Astrocyte of the spinal cord (primary cell): ENCODE measurements around the gene CLSTN3.

ENCODE experiments used
- DNase-seq: peaks from one replicate; pipeline ENCODE4 v3.0.0; 2011; ENCODE audit warnings: low read depth, low spot score
- H3K4me3 ChIP-seq: 2 replicates; pipeline ENCODE4 v1.5.1; 2011; ENCODE audit warnings: low read depth, mild to moderate bottlenecking, low read length, moderate library complexity
- in situ Hi-C: cut with HindIII; loops from 2 replicates; pipeline ENCODE4 v1.10.0; 2017; ENCODE audit warnings: low sequenced_read_pairs
- TF ChIP-seq, protein P1 (sequence below): IDR thresholded peaks from 2 replicates; pipeline ENCODE4 v1.5.1; 2012; ENCODE audit warnings: low read depth, mild to moderate bottlenecking, low read length, inconsistent platforms

CLSTN3 gene

DNA sequence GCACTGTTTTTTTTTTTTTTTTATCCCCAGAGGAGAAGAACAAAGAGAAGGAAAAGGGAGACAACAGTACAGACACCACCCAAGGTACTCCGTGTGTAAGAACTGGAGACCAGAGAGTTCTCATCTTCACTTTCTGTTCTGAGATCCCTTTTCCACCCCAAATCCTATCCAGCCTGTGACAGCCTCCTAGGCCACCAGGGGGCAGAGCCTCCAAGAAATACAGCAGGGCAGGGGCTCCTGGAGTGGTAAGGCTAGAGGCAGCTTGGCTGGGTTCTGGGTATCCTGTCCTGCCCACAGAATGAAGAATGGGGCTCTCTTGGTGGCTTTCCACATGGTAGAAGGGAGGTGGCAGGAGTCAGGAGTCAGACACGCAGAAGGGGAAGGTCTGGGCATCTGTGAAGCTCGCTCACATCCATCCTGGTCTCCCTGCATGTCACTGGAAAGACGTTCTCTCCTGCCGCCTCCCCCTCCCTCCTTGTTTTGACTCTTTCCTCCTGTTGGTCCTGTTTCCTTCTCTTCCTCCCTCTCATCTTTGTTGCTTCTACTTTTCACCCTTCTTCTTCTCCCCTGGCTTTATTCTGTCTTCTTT is 12.0 kb downstream of the CLSTN3 start:
- no peak overlapping the region for H3K4me3 ChIP-seq
- DNase-seq, result no peak
- in situ Hi-C loops, result no loop called here
- TF ChIP-seq, protein P1, sequence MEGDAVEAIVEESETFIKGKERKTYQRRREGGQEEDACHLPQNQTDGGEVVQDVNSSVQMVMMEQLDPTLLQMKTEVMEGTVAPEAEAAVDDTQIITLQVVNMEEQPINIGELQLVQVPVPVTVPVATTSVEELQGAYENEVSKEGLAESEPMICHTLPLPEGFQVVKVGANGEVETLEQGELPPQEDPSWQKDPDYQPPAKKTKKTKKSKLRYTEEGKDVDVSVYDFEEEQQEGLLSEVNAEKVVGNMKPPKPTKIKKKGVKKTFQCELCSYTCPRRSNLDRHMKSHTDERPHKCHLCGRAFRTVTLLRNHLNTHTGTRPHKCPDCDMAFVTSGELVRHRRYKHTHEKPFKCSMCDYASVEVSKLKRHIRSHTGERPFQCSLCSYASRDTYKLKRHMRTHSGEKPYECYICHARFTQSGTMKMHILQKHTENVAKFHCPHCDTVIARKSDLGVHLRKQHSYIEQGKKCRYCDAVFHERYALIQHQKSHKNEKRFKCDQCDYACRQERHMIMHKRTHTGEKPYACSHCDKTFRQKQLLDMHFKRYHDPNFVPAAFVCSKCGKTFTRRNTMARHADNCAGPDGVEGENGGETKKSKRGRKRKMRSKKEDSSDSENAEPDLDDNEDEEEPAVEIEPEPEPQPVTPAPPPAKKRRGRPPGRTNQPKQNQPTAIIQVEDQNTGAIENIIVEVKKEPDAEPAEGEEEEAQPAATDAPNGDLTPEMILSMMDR, result no peak

DNA sequence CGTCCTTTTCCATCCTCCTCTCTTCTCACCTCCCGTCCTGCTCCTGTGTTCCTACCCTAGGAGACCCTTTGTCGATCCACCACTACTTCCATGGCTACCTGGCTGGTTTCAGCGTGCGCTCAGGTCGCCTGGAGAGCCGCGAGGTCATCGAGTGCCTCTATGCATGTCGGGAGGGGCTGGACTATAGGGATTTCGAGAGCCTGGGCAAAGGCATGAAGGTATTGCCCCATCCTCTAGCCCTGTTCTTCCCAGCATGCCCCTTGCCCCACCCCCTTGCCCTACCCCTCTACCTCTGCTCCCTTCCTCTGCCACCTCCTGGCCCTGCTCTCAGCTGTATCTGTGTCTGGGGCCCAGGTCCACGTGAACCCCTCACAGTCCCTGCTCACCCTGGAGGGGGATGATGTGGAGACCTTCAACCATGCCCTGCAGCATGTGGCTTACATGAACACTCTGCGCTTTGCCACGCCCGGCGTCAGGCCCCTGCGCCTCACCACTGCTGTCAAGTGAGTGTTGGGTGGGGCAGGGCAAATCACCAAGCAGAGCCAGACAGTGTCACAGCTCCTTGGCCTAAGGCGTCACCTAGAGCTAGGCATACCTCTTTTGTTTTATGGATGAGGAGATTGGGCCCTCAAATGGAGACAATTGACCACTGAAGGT is 12.8 kb downstream of the CLSTN3 start:
- no peak overlapping the region for H3K4me3 ChIP-seq
- no peak for DNase-seq
- TF ChIP-seq, protein P1, result no peak
- in situ Hi-C loops, result no loop called here

DNA sequence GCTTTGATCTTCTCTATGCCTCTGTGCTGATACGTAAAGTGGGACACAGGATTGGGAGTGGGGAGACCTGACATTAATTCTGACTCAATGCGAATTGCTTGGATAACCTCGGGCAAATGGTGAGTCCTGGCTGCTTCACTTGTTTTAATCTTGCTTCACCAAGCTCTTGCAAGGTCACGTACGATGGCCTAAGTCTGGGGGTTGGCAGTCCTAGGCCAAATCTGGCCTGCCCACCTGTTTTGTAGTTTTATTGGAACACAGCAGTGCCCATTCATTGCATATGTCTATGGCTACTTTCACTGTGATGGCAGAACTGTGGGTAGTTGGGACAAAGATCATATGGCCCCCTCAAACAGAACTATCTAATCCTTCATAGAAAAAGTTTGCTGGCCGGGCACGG is 13.4 kb downstream of the CLSTN3 start:
- DNase-seq, result no peak
- TF ChIP-seq, protein P1, result no peak
- in situ Hi-C loops, result no loop called here
- no peak overlapping the region for H3K4me3 ChIP-seq

DNA sequence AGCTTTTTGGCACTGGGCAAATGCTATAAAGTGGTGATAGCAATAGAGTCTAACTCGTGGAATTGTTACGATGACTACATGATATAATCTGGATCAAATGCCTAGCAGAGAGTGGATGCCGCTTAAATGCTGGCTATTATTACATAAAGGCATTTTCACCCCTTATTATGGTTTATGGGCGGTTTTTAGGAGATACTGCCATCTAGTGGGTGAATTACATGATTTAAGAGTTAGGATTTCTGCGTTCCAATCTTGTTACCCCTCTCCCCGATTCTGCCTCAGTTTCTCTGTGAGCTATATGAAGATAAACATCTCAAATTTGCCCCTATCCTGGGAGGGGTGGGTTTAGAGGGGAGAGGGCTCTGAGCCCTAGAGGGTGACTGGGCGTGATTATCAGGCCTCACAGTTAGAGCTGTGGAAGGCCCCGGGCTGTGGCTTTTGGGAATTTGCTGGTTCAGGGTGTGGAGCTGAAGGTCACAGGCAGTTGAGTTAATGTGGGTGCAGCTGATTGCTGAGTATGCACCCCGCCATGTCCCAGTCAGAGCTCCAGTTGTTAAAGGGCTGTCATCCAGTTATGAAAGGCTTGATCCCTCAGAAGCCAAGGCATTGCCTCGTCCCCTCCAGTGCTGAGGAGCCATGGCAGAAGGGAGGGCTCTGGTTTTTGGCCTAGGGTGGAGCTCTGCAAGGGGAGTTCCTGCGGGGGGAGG is 14.4 kb downstream of the CLSTN3 start:
- TF ChIP-seq, protein P1, result peak; percentile 52
- no peak overlapping the region for H3K4me3 ChIP-seq
- in situ Hi-C loops, result no loop called here
- DNase-seq, result peak; percentile 29

DNA sequence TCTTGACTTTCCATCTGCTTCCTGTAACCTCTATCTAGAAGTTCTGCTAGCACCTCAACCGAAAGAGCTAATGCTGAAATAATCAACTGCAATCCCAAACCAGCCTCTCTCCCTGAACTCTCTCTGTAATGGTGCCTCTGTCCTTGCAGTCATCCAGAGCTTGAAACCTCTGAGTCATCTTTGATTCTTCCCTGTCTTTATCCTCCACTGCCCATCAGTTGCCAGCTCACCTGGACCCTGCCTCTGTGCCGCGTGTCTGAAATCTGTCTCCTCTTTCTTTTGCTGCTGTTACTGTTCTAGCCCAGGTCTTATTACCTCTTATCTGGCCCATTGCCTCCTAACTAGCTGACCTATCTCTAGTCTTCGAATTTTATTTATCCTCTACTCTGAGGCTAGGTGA is 15.5 kb downstream of the CLSTN3 start:
- TF ChIP-seq, protein P1, result no peak
- no peak overlapping the region for H3K4me3 ChIP-seq
- DNase-seq, result no peak
- in situ Hi-C loops, result no loop called here

DNA sequence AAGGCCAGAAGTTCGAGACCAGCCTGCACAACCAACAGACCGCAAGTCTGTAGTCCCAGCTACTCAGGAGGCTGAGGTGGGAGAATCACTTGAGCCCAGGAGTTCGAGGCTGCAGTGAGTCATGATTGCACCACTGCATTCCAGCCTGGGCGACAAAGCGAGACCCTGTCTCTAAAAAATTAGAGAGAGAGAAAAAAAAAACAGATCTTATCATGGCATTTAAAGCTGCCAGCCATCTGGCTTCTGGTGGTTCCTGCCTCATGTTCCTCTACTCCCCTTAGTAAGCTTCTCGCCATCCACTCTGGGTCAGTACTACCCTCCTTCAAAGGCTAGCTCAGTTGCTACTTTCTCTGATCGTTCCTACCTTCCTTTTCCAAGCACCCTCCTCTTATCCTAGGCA is 16.1 kb downstream of the CLSTN3 start:
- H3K4me3 ChIP-seq, result no peak overlapping the region
- in situ Hi-C loops, result no loop called here
- TF ChIP-seq, protein P1, result no peak

More for the DNA sequence above, 16.1 kb downstream of the CLSTN3 start:
- no peak for DNase-seq
